Measurements from ENCODE around the gene PRKCA. TPM values are rescaled to one million over a fixed set of nuclear protein-coding genes. Genes with fewer than 3 reads are reported as not detected.

PRKCA gene
- total and polyA plus RNA-seq, 10 of the 15 experiments (the other 5 are each of a cell fraction or from before 2014, with no cell fraction given), result 0.11 to 14.6 (median 0.72) TPM

- no peak overlapping the region for H3K9ac ChIP-seq (ENCODE audit: control insufficient read depth, insufficient read depth, low read length)
- FAIRE-seq, result no peak
These were observed 530.8 kb downstream of the PRKCA start for GRCh38 chr17:66833201-66833600.

More at GRCh38 chr17:66833201-66833600, 530.8 kb downstream of the PRKCA start:
- in situ Hi-C loops (cut with MboI), result no loop called here
- Histone ChIP-seq H3K4me1 (ENCODE audit: control insufficient read depth, insufficient read depth, low read length) (no peaks in the 10 kb centered on the region), H3K36me3 (ENCODE audit: control insufficient read depth in 2 of 2, insufficient read depth in 2 of 2, low read length in 1 of 2) (no peaks in the 10 kb centered on the region), H3K27ac (ENCODE audit: control insufficient read depth, insufficient read depth) (no peak overlapping the region), H3K27me3 (replicated peaks in 1 of 2; ENCODE audit: control insufficient read depth in 2 of 2, insufficient read depth in 2 of 2, low read length in 1 of 2) (peaks cover 0 to 3% of the 10 kb centered on the region in 2 experiments; a peak in 2 of 4 replicates), H2AFZ (ENCODE audit: control insufficient read depth, low read depth, low read length) (no peak overlapping the region), H4K20me1 (ENCODE audit: control insufficient read depth, insufficient read depth) (no peaks in the 10 kb centered on the region), H3K4me2 (ENCODE audit: control insufficient read depth, insufficient read depth) (no peak overlapping the region), H3K4me3 (no peak overlapping the region), H3K79me2 (ENCODE audit: control insufficient read depth, insufficient read depth, low read length) (no peaks in the 10 kb centered on the region), H3K9me3 (replicated peaks; ENCODE audit: control insufficient read depth, insufficient read depth, low read length) (no peaks in the 10 kb centered on the region; the same call in 2 of the 3 replicates)
- RAD21 ChIA-PET (ENCODE audit: unreplicated experiment), result interaction anchor here (0.7 kb wide), 1 partner anchor 41 kb away, joined by 3 read pairs; no protein-coding TSS in a partner anchor
- intact Hi-C loops (cut with micrococcal nuclease; ENCODE audit: unreplicated experiment), result no loop called here
- TF ChIP-seq IRF4 (IDR thresholded peaks at IDR 0.05; ENCODE audit: low read depth, low read length), result no peak
- no peak for TF ChIP-seq RELA (IDR thresholded peaks at IDR 0.05; ENCODE audit: borderline replicate concordance, partially characterized antibody)
- TF ChIP-seq MEF2A (IDR thresholded peaks at IDR 0.05; ENCODE audit: insufficient read depth, low read depth, low read length), result no peak
- no peak for TF ChIP-seq SKIL (IDR thresholded peaks at IDR 0.05; ENCODE audit: low read depth, poor library complexity, severe bottlenecking)
- TF ChIP-seq CHD1 (IDR thresholded peaks at IDR 0.05; ENCODE audit: low read depth, low read length), result no peak
- no peak for TF ChIP-seq EED (IDR thresholded peaks at IDR 0.05; ENCODE audit: low read depth)
- TF ChIP-seq ZNF217 (IDR thresholded peaks at IDR 0.05), result no peak
- TF ChIP-seq NR2C2 (IDR thresholded peaks at IDR 0.05; ENCODE audit: borderline replicate concordance, control insufficient read depth, insufficient read length, low read depth), result no peak
- TF ChIP-seq MTA3 (IDR thresholded peaks at IDR 0.05; ENCODE audit: borderline replicate concordance, low read length), result no peak
- TF ChIP-seq, protein P1, sequence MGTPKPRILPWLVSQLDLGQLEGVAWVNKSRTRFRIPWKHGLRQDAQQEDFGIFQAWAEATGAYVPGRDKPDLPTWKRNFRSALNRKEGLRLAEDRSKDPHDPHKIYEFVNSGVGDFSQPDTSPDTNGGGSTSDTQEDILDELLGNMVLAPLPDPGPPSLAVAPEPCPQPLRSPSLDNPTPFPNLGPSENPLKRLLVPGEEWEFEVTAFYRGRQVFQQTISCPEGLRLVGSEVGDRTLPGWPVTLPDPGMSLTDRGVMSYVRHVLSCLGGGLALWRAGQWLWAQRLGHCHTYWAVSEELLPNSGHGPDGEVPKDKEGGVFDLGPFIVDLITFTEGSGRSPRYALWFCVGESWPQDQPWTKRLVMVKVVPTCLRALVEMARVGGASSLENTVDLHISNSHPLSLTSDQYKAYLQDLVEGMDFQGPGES (IDR thresholded peaks at IDR 0.05), result no peak
- TF ChIP-seq HDGF (IDR thresholded peaks at IDR 0.05), result no peak
- TF ChIP-seq, protein P2, sequence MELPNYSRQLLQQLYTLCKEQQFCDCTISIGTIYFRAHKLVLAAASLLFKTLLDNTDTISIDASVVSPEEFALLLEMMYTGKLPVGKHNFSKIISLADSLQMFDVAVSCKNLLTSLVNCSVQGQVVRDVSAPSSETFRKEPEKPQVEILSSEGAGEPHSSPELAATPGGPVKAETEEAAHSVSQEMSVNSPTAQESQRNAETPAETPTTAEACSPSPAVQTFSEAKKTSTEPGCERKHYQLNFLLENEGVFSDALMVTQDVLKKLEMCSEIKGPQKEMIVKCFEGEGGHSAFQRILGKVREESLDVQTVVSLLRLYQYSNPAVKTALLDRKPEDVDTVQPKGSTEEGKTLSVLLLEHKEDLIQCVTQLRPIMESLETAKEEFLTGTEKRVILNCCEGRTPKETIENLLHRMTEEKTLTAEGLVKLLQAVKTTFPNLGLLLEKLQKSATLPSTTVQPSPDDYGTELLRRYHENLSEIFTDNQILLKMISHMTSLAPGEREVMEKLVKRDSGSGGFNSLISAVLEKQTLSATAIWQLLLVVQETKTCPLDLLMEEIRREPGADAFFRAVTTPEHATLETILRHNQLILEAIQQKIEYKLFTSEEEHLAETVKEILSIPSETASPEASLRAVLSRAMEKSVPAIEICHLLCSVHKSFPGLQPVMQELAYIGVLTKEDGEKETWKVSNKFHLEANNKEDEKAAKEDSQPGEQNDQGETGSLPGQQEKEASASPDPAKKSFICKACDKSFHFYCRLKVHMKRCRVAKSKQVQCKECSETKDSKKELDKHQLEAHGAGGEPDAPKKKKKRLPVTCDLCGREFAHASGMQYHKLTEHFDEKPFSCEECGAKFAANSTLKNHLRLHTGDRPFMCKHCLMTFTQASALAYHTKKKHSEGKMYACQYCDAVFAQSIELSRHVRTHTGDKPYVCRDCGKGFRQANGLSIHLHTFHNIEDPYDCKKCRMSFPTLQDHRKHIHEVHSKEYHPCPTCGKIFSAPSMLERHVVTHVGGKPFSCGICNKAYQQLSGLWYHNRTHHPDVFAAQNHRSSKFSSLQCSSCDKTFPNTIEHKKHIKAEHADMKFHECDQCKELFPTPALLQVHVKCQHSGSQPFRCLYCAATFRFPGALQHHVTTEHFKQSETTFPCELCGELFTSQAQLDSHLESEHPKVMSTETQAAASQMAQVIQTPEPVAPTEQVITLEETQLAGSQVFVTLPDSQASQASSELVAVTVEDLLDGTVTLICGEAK (IDR thresholded peaks at IDR 0.05; ENCODE audit: borderline replicate concordance), result no peak
- no peak for TF ChIP-seq ZNF24 (IDR thresholded peaks at IDR 0.05)
- SMC1A ChIA-PET (ENCODE audit: uncharacterized antibody, unreplicated experiment), result no interaction called here
- POLR2A ChIA-PET, result no interaction called here
- ATAC-seq (no peak), DNase-seq (ENCODE audit: low read depth, low spot score) (no peak)
- 23% methylated on average over 4 of the region's 4 CpGs for WGBS (ENCODE audit: insufficient coverage, insufficient replicate concordance, low lambda C conversion rate, missing lambda C conversion rate)
- CTCF ChIA-PET, result no interaction called here
- no TSS peak for BruUV-seq (replicated peaks)

All from GM12878 (cell line).